RWPE1 (cell line): ENCODE data around the gene GATB.

ENCODE experiments used
- CTCF ChIA-PET: fragments of 350-600 bp; sonication (Branson Sonifier 250); formaldehyde crosslinking; extraction: SDS; loops from one replicate; lab custom pipeline; 2021; lab: Yijun Ruan, JAX
- POLR2A ChIA-PET: fragments of 400-600 bp; formaldehyde crosslinking; extraction: SDS; loops from one replicate; lab custom pipeline; 2020; ENCODE audit warnings: antibody characterized with exemption; ENCODE audit not compliant: low non-redundant PET; lab: Yijun Ruan, JAX
- DNase-seq: peaks from one replicate; pipeline ENCODE4 v3.0.0; 2012; ENCODE audit warnings: low spot score
- H3K27ac ChIP-seq: fragments of 450-650 bp; 2 replicates; pipeline ENCODE4 v1.5.1; 2017
- TF ChIP-seq, protein P1 (sequence below): fragments of 450-650 bp; conservative IDR thresholded peaks from 2 replicates; pipeline ENCODE4 v1.5.1; 2017; ENCODE audit warnings: low read depth, mild to moderate bottlenecking

The GATB gene, protein sequence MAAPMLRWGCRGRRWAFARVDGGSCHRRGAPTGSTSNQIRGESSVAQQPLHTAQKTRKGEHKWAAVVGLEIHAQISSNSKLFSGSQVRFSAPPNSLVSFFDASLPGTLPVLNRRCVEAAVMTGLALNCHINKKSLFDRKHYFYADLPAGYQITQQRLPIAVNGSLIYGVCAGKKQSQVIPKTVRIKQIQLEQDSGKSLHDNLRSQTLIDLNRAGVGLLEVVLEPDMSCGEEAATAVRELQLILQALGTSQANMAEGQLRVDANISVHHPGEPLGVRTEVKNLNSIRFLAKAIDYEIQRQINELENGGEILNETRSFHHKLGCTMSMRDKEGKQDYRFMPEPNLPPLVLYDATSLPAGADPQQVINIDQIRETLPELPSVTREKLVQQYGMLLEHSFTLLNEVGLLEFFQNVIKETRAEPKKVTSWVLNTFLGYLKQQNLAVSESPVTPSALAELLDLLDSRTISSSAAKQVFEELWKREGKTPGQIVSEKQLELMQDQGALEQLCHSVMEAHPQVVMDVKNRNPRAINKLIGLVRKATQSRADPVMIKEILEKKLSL

DNA sequence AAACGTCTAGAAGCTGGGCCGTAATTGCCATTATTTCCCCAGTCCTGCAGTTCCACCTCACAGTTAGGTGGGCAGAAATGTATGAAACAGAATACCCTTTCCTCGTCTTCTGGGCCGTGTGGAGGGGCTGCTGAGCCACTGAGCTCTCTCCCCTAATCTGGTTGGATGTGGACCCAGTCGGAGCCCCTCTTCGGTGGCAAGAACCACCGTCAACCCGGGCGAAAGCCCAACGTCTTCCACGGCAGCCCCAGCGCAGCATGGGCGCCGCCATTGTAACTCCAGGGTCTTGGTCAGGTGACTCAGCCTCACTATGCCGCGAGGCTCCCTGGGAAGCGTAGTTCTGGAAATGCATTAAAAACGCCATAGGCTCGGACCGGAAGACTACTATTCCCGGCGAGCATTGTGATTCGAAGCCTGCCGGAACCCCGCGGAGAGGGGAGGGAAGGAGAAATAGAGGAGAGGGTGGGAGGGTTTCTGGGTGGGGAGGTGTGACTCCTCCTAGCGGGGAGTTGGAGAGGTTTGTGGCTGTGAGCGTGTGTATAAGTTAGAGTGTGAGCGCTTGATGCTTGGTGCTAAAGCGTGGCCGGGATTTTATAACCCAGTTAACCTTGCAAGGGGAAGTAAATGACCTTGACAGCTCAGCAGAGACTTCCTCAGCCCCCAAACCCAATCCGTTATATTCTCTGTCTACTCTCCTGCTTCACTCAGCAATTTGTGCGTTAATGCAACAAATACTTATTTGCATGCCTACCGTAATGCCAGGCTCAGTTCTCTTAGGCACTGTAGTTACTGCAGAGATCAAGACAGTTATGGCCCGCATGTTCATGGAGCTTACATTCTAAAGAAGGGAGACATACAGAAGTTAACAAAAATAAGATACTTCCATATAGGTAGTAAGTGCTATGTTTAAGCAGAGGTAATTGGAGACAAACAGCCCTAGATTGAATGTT lies at the start of gene GATB:
Gene GATB (minus strand): TSS at position 296 of the 950 bp plus-strand sequence. CDS start 25 bp downstream, at position 271.
- POLR2A ChIA-PET: no interaction called here
- DNase-seq: peak; percentile 96
- CTCF ChIA-PET: interaction anchor here (0.6 kb wide), 1 partner anchor 45 kb away, joined by 5 read pairs; no protein-coding TSS in a partner anchor
- TF ChIP-seq, protein P1, sequence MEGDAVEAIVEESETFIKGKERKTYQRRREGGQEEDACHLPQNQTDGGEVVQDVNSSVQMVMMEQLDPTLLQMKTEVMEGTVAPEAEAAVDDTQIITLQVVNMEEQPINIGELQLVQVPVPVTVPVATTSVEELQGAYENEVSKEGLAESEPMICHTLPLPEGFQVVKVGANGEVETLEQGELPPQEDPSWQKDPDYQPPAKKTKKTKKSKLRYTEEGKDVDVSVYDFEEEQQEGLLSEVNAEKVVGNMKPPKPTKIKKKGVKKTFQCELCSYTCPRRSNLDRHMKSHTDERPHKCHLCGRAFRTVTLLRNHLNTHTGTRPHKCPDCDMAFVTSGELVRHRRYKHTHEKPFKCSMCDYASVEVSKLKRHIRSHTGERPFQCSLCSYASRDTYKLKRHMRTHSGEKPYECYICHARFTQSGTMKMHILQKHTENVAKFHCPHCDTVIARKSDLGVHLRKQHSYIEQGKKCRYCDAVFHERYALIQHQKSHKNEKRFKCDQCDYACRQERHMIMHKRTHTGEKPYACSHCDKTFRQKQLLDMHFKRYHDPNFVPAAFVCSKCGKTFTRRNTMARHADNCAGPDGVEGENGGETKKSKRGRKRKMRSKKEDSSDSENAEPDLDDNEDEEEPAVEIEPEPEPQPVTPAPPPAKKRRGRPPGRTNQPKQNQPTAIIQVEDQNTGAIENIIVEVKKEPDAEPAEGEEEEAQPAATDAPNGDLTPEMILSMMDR: peak; percentile 54
- H3K27ac ChIP-seq: peak within 1 kb of the TSS; percentile 64

DNA sequence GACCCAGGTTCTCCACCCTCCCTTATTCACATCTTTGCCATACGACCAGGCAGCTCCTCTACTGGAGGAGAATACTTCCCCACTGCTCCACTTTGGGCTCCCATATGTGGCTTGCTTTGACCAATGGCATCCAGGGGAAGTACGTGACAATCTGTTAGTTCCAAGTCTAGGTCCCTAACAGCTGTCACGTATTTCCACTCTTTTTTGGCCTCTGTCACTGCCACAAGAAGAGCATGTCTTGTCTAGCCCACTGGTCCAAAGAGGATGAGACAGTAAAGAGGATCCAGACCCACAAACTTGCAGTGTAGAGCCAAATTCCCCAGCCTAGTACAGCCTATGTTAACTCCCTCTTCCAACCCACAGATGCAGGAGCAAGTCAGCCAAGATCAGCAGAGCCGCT lies 49.7 kb upstream of the GATB start:
- no peak overlapping the region for H3K27ac ChIP-seq
- TF ChIP-seq, protein P1: no peak
- CTCF ChIA-PET: interaction anchor here (0.6 kb wide), 1 partner anchor 214 kb away, joined by 4 read pairs; no protein-coding TSS in a partner anchor
- POLR2A ChIA-PET: no interaction called here
- no peak for DNase-seq

GRCh38 chr4:151809716-151810115 lies 48.9 kb upstream of the GATB start:
- ChIA-PET POLR2A (no interaction called here), CTCF (no interaction called here)

GRCh38 chr4:151808542-151808941 lies 47.7 kb upstream of the GATB start:
- POLR2A ChIA-PET: no interaction called here
- CTCF ChIA-PET: no interaction called here
- TF ChIP-seq, protein P1: no peak
- DNase-seq: no peak
- no peak overlapping the region for H3K27ac ChIP-seq

More at GRCh38 chr4:151809716-151810115, 48.9 kb upstream of the GATB start:
- no peak overlapping the region for H3K27ac ChIP-seq
- TF ChIP-seq, protein P1: no peak
- DNase-seq: no peak

DNA sequence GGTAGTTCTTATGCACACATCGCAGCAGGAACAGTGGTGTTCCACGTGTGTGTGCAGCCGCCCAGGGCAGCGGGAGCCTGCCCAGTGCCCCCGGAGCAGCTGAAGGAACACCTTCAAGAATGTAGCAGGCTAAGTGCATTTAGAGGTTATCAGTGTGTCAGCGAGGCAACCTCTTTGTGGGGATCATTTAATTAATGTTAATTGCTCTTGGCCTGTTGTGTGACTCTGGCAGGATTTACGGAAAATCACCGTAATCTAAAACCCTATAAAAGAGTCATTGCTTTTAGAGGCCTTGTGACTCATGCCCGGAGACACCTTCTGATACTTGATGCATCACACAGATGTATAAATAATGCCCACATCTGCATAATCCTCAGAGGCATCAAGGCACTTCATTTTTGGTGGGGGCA lies 47.3 kb upstream of the GATB start:
- CTCF ChIA-PET: interaction anchor here (0.6 kb wide), 1 partner anchor 31 kb away, joined by 3 read pairs; no protein-coding TSS in a partner anchor
- no peak overlapping the region for H3K27ac ChIP-seq
- POLR2A ChIA-PET: no interaction called here
- TF ChIP-seq, protein P1: no peak
- peak; percentile 24 for DNase-seq

GRCh38 chr4:151807220-151807619 lies 46.4 kb upstream of the GATB start:
- no peak for DNase-seq
- TF ChIP-seq, protein P1: no peak
- H3K27ac ChIP-seq: no peak overlapping the region
- ChIA-PET POLR2A (no interaction called here), CTCF (no interaction called here)
